Vagina (tissue), 2 donors: ENCODE measurements around the gene SOHLH2. TPM values are rescaled to one million over a fixed set of nuclear protein-coding genes. Genes with fewer than 3 reads are reported as not detected.

Experiments used
- DNase-seq, 2 donors: peaks; one replicate each; pipeline ENCODE4 v3.0.0-alpha.2; 2017; ENCODE audit errors: extremely low spot score in 2 of 2
- H3K27ac ChIP-seq: fragments of 200-600 bp; sonication (generic); one replicate; pipeline ENCODE4 v1.5.1; 2019
- H3K27me3 ChIP-seq: fragments of 200-600 bp; sonication (generic); one replicate; pipeline ENCODE4 v1.5.1; 2019
- H3K36me3 ChIP-seq, 2 donors: fragments of 200-600 bp; sonication (generic); one replicate each; pipeline ENCODE4 v1.5.1; 2017 to 2019
- H3K4me1 ChIP-seq: fragments of 200-600 bp; sonication (generic); one replicate; pipeline ENCODE4 v1.5.1; 2019
- H3K4me3 ChIP-seq, 2 donors: fragments of 200-600 bp; sonication (generic); 1 replicate in 1 of 2; 2 replicates in 1 of 2; pipeline ENCODE4 v1.5.1; 2016 to 2019
- H3K9me3 ChIP-seq: fragments of 200-600 bp; sonication (generic); one replicate; pipeline ENCODE4 v1.5.1; 2019
- POLR2A ChIP-seq, 2 donors: fragments of 450-650 bp; IDR thresholded peaks; one replicate each; pipeline ENCODE4 v1.6.1; 2017; ENCODE audit warnings: antibody characterized with exemption in 2 of 2, mild to moderate bottlenecking in 2 of 2, moderate library complexity in 2 of 2
- POLR2AphosphoS5 ChIP-seq, 2 donors: sonication (generic); formaldehyde crosslinking; IDR thresholded peaks; one replicate each; pipeline ENCODE4 v1.9.0; 2017; ENCODE audit warnings: antibody characterized with exemption in 2 of 2, mild to moderate bottlenecking in 2 of 2, low read depth in 1 of 2; ENCODE audit not compliant: insufficient read depth in 1 of 2
- intact Hi-C: fragments of 100-400 bp; cut with DNase I; formaldehyde crosslinking; loops from one replicate; pipeline ENCODE4 v1.15.1; 2023
- total RNA-seq: library from RNA; depleted of rRNA; stranded (reverse); fragments of >200 nt; gene quantifications from one replicate; pipeline ENCODE4 v1.2.3, GENCODE V29; 2016
- TF ChIP-seq, protein P1 (sequence below), 3 experiments: fragments of 450-650 bp in 2 of 3; fragments of 200-600 bp in 1 of 3; sonication (generic) in 1 of 3; IDR thresholded peaks; one replicate each; pipeline ENCODE4 v1.5.1; 2017 to 2019; ENCODE audit warnings: antibody characterized with exemption in 3 of 3, mild to moderate bottlenecking in 2 of 3, moderate library complexity in 2 of 3

SOHLH2 gene
- total RNA-seq, 1 donor from 2014 or later, result not detected

DNA sequence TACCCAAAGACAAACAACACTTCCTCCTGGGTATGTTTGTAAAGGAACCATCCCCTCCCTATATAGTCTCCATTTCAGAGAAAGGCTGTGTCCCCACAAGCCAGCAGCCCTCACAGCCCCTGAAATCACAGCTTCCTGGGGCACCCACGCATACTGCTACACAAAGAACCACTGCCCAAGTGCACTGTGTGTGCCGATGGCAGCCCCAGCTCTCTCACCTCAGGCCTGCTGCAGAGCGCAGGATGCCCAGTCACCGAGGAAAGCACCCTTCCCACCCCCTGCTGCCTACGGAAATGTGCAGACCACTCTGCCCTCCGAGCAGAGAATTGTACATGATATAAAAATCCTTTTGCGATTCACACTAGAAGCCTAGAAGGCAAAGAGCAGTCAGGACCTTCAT lies 39.4 kb downstream of the SOHLH2 start:
- intact Hi-C loops, result no loop called here

DNA sequence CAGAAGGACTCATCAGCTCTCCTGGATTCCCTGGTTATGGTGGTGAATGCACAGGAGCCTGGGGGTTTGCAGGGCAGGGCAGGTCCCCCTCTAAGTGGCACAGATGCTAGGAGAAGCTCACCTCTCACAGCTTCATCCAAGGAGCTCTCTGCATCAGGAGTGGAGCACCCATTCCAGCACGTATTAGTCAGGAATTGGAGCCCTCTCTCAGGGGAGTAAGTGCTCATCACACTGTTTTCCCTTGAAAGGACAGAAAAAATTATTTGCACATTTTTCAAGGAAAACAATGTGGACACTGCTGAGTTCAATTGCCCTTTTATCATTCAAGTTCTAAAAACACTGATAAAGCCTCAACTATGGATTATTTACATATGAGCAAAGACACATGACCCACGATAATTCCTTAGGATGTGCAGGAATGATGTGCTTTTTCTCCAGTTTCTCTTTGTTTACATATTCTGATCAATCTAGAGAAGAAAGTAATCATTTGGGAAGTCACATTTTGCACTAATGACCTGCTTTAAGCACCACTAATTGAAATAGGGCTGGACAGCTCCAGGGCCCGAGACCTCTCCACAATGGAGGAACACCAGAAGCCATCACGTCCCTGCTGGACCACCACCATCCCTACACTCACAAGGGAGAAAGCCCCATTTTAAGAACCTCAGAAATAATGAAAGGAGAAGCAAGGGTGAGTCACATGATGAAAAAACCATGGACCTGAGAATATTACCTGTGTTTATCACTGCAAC lies 40.6 kb downstream of the SOHLH2 start:
- Histone ChIP-seq H3K27ac (no peak overlapping the region), H3K36me3 (no peaks in the 10 kb centered on the region), H3K9me3 (no peaks in the 10 kb centered on the region), H3K4me1 (no peaks in the 10 kb centered on the region), H3K27me3 (no peaks in the 10 kb centered on the region), H3K4me3 (no peak overlapping the region)
- no peak for TF ChIP-seq POLR2AphosphoS5 (IDR thresholded peaks at IDR 0.05; ENCODE audit: insufficient read depth in 1 of 2, low read depth in 1 of 2)
- TF ChIP-seq POLR2A (IDR thresholded peaks at IDR 0.05), result no peak
- TF ChIP-seq, protein P1, sequence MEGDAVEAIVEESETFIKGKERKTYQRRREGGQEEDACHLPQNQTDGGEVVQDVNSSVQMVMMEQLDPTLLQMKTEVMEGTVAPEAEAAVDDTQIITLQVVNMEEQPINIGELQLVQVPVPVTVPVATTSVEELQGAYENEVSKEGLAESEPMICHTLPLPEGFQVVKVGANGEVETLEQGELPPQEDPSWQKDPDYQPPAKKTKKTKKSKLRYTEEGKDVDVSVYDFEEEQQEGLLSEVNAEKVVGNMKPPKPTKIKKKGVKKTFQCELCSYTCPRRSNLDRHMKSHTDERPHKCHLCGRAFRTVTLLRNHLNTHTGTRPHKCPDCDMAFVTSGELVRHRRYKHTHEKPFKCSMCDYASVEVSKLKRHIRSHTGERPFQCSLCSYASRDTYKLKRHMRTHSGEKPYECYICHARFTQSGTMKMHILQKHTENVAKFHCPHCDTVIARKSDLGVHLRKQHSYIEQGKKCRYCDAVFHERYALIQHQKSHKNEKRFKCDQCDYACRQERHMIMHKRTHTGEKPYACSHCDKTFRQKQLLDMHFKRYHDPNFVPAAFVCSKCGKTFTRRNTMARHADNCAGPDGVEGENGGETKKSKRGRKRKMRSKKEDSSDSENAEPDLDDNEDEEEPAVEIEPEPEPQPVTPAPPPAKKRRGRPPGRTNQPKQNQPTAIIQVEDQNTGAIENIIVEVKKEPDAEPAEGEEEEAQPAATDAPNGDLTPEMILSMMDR (IDR thresholded peaks at IDR 0.05), result no peak
- no peak for DNase-seq
- intact Hi-C loops, result no loop called here

More for the DNA sequence above, 39.4 kb downstream of the SOHLH2 start:
- no peak for DNase-seq
- Histone ChIP-seq H3K4me3 (no peak overlapping the region), H3K27me3 (no peaks in the 10 kb centered on the region), H3K4me1 (no peaks in the 10 kb centered on the region), H3K27ac (no peak overlapping the region), H3K36me3 (no peaks in the 10 kb centered on the region), H3K9me3 (no peaks in the 10 kb centered on the region)
- TF ChIP-seq POLR2AphosphoS5 (IDR thresholded peaks at IDR 0.05; ENCODE audit: insufficient read depth in 1 of 2, low read depth in 1 of 2), result no peak
- no peak for TF ChIP-seq POLR2A (IDR thresholded peaks at IDR 0.05)
- TF ChIP-seq, protein P1 (IDR thresholded peaks at IDR 0.05), result no peak

DNA sequence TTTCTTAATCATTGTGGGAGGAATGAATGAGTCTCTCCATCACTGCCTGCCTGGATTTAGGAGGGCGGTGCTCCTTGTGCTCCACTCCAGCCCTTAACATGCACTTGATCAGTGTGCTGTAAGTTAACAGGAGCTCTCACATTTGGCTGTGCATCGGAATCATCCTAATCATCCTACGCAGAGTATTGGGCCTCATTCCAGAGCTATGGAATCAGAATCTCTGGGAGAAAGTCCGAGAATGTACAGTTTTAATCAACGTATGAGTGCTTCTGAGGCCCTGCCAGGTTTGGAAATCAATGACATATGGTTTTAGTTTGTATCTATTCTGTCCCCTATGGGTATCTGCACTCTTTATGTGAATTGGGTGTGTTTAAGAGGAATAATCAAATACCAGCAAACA lies 48.3 kb downstream of the SOHLH2 start:
- no peaks in the 10 kb centered on the region for H3K4me1 ChIP-seq
- no peaks in the 10 kb centered on the region for H3K9me3 ChIP-seq
- H3K27ac ChIP-seq, result no peak overlapping the region
- H3K4me3 ChIP-seq, result no peak overlapping the region
- no peaks in the 10 kb centered on the region for H3K27me3 ChIP-seq
- intact Hi-C loops, result no loop called here
- TF ChIP-seq POLR2AphosphoS5 (IDR thresholded peaks at IDR 0.05; ENCODE audit: insufficient read depth in 1 of 2, low read depth in 1 of 2) (no peak), POLR2A (IDR thresholded peaks at IDR 0.05) (no peak)
- TF ChIP-seq, protein P1 (IDR thresholded peaks at IDR 0.05), result no peak
- H3K36me3 ChIP-seq, result no peaks in the 10 kb centered on the region
- no peak for DNase-seq

DNA sequence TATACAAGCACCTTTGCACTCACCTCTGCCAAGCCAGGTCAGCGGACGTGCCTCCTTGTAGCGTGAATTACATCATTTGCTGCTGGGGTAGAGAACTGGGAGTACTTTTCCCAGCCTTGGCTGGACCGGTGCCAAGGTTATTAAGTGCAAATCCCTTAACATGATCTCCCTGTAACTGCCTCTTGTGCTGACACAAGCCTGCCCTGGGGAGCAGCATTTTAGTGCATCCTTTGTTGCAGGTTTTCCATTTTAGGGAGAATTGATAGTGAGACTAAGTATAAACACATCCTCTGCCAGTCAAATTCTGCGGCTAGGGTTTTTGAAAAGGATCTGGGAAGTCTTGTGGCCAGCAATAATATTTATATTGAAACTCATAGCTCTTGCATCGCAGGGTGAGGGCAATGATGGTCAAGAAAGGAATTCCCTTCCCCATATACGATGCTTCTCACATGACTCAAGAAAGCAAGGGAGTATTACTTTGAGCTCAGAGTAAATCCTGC lies 50.5 kb downstream of the SOHLH2 start:
- no peaks in the 10 kb centered on the region for H3K27me3 ChIP-seq
- no peak overlapping the region for H3K27ac ChIP-seq
- H3K36me3 ChIP-seq, result no peaks in the 10 kb centered on the region
- no peak for DNase-seq
- no peaks in the 10 kb centered on the region for H3K9me3 ChIP-seq
- no peak overlapping the region for H3K4me3 ChIP-seq
- intact Hi-C loops, result no loop called here
- no peaks in the 10 kb centered on the region for H3K4me1 ChIP-seq
- TF ChIP-seq POLR2A (IDR thresholded peaks at IDR 0.05) (no peak), POLR2AphosphoS5 (IDR thresholded peaks at IDR 0.05; ENCODE audit: insufficient read depth in 1 of 2, low read depth in 1 of 2) (no peak)
- TF ChIP-seq, protein P1 (IDR thresholded peaks at IDR 0.05), result no peak

DNA sequence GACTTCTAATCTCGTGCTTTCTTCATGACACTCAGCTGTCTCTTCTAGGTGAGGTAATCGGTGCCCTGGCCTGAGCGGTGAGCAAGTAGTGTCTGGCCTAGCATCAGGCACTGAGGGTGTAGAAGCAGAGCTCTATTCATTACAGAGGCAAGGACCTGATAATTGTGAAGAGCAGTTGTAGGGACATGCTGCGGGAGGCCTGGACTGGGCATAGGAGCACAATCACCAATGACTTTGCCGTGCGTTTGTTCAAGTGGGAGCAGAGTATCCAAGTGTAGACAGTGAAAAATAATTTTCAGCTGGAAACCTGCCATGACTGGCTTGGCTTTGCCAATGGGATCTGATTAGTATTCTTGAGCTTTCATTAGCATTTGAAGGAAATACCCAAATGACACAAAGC lies 51.1 kb downstream of the SOHLH2 start:
- TF ChIP-seq, protein P1 (IDR thresholded peaks at IDR 0.05), result no peak
- TF ChIP-seq POLR2A (IDR thresholded peaks at IDR 0.05) (no peak), POLR2AphosphoS5 (IDR thresholded peaks at IDR 0.05; ENCODE audit: insufficient read depth in 1 of 2, low read depth in 1 of 2) (no peak)
- Histone ChIP-seq H3K4me1 (no peaks in the 10 kb centered on the region), H3K27ac (no peak overlapping the region), H3K4me3 (no peak overlapping the region), H3K9me3 (no peaks in the 10 kb centered on the region), H3K36me3 (no peaks in the 10 kb centered on the region), H3K27me3 (no peaks in the 10 kb centered on the region)
- DNase-seq, result no peak
- intact Hi-C loops, result no loop called here
